GM19035 (cell line): Measurements from ENCODE around the gene DNAJC5.
"Not testable (repeated sequence)": the region's sequence is repeated elsewhere in the genome, so short reads cannot be mapped to it uniquely, and the experiment has no call there.

Experiments
- ATAC-seq: cut with Tn5 transposase; IDR thresholded peaks from one replicate; pipeline ENCODE4 v1.9.1; 2021; ENCODE audit not compliant: unreplicated experiment

Gene DNAJC5

DNA sequence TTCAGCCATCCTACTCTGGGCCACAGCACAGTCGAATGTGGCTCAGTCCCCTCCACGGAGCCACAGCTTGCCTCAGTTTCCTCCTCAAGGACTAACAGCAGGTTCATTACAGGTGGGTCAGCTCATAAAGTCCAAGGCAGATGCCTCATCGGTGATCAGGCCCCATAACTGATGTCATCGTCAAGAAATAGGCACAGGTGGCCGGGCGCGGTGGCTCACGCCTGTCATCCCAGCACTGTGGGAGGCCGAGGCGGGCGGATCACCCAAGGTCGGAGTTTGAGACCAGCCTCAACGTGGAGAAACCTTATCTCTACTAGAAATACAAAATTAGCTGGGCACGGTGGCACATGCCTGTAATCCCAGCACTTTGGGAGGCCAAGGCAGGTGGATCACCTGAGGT, 57.8 kb downstream of the DNAJC5 start:
- no peak for ATAC-seq

GRCh38 chr20:63953764-63954429, 59.0 kb downstream of the DNAJC5 start:
- ATAC-seq = no peak

GRCh38 chr20:63955281-63955826, 60.4 kb downstream of the DNAJC5 start:
- peak; percentile 15 for ATAC-seq

- peak; percentile 76 for ATAC-seq
Measured at GRCh38 chr20:63955827-63956663, 61.1 kb downstream of the DNAJC5 start, which contains the start of gene UCKL1. Gene UCKL1 (minus strand): TSS chr20:63956416. CDS start chr20:63956372, 44 bp downstream.

GRCh38 chr20:63956664-63957003, 61.7 kb downstream of the DNAJC5 start:
- no peak for ATAC-seq

GRCh38 chr20:63957004-63957689, 62.2 kb downstream of the DNAJC5 start:
- peak; percentile 20 for ATAC-seq

DNA sequence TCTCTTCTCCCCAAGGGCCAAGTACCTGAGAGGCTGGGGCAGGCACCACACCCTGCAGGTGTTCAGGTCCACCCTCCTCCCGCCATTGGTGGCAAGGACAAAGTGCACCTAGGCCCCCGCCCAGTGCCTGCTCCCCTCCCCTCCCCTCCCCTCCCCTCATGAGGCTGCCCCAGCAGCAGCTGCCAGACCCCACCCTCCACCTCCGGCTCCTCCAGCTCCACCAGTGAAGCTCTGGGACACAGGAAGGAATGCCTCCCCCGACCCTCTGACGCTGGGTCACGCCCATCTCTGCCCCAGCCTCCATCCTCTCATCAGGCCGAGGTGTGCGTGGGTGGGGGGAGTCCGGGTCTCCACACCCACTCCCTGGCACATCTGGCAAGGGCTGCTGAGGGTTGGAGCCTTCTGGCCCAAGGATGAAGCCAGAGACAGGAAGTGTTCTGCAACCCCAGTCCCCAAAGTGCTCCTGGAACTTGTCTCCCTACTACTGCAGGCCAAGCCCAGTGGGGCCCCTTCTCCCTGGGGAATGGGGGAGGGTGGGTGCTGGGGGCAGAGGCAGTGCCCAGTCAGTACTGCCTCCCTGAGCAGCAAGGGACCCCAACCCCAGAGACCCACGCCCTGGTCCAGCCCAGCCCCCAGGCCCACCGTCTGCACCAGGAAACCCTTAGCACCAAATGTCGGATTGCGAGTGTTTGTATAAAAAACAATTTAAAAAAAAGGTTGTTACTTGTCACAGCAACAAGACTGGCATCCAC, 62.9 kb downstream of the DNAJC5 start:
- ATAC-seq = no peak

DNA sequence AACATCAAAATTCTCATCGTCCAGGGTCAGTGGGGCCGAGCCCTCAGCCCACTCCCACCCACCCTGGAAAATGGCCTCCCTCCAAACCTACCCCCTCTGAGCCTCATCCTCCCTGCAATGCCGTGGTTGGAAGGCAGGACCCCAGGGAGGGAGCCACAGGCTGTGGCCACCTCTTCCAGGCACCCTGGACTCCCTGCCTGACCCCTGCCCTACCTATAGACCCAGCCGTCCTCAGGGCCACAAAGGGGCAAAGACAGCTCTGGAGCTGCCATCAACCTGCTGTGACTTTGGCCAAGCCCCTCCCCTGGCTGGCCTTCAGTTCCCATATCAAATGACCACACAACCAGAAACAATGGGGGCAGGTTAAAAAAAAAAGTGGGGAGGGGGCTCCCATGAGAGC, 63.5 kb downstream of the DNAJC5 start:
- no peak for ATAC-seq

DNA sequence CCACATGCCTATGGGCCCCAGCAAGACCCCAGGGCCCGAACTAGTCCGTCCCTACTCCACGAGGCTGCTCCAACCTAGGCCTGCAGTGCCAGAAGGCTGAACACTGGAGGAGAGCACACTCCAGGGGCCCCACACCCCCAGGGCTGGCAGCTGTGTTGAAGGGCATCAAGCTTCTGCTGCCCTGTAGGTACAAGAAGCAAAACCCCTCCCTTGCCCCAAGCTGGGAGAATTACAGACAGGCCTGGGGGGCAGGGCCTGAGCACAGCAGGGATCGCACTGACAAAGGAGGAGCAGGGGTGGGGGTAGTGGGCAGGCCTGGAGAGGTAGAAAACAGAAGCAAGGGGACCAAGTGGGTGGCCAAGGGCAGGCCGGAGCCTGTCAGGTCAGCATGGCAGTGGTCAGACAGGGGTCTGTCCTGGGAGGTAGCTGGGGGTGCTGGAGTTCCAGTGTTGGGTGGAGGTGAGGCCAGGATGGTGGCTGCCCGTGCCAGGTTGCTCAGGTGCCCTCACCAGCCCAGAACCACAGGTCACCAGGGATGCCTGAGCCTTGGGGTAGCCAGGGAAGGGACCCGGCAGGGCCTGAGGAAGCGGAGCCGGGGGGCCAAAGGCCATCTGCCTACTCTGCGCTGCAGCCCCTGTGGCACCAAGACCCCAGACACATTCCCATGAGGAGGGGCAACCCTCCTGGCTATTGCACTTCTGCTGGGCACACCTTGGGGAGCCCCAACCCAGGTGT, 64.2 kb downstream of the DNAJC5 start:
- no peak for ATAC-seq

- no peak for ATAC-seq
Measured at GRCh38 chr20:63959699-63960075, 64.8 kb downstream of the DNAJC5 start.

GRCh38 chr20:63960654-63961621, 66.0 kb downstream of the DNAJC5 start:
- not testable (repeated sequence) for ATAC-seq

GRCh38 chr20:63961664-63962425, 66.9 kb downstream of the DNAJC5 start:
- ATAC-seq = no peak

DNA sequence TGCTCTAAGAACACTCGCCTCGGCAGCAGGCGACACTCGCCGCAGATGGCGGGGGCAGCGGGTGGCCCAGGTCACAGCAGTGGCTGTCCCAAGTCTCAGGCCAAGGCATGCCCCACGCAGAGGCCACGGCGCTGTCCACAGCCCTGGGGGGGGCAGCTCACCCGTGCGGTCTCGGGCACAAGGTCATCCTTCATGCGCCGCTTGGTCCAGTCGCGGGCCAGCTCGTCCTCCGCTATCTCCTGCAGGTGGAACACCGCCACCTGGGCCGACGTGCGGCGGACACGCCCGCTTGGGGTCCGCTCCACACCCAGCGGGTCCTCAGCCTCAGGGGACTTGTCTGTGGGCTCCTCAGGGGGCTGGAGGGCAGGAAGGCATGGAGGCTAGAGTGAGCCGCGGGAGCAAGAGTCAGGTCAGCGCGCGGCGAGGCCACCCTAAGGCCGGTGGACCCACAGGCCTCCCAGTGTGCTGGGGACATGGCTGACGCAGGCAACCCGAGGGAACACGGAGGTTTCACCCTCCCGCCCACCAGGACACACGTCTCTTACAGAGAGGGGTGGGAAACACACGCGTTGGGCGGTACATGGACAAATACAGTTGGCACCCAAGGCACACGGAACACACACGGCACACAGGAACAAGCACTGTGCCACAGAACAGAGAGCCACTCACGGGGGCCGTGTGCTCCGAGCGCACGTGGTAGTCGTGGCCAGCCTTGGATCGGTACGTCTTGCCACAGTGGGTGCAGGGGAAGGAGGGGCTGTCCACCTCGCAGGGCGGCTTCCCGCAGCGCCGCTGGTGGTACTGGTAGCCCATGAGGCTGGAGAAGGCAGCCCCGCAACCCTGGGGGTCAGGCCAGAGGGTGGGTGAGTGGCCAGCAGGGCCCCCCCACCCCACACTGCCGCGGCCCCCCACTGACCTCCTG, 67.8 kb downstream of the DNAJC5 start:
- ATAC-seq = no peak

DNA sequence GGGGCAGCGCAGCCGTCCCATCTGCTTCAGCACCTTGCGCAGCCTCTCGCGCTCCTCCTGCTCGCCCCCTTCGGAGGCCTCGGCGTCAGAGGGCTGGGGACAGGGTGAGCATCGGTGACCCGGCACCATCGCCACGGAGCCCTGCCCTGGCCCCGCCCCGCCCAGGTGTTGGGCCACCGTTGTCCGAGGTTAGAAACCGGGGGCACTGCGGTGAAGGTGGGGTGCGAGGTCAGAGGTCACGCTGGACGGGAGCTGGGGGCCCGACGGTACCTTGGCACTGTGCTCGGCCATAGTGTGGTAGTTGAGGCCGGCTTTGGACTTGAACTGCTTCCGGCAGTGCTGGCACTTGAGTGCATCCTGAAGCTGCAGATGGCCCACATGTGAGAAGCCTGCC, 68.4 kb downstream of the DNAJC5 start:
- ATAC-seq = no peak

DNA sequence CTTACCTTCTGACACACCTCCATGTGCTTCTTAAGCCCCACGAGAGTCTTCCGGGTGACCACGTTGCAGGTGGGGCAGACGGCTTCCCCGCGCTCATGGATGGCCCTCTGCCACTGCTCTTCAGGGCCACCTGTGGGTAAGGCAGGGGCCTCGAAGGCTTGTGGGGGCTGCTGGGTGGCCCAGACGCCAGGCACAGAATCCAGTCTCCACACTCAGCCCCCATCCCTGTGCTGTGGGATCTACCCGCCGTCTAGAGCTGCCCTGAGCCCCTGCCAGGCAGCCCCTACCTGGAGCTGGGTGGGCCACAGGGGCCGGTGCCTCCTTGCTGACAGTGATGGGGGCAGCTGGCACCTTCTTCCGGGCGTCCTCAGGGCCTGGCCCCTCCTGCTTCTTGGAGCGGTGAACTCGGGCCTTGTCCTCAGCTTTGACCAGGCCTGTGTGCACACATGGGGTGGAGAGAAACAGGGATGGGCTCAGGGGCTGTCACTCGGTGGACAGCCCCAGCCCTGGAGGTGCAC, 68.9 kb downstream of the DNAJC5 start:
- no peak for ATAC-seq

- no peak for ATAC-seq
Measured at GRCh38 chr20:63964412-63964811, 69.5 kb downstream of the DNAJC5 start.
